Mesenchymal stem cell (in vitro differentiated cells and primary cell): Measurements from ENCODE around the gene IFI27L2.

Experiments used
- DNase-seq: peaks from one replicate; pipeline ENCODE4 v3.0.0-alpha.2; 2013
- H2AFZ ChIP-seq: one replicate; pipeline ENCODE4 v1.6.1; 2013; ENCODE audit warnings: low read depth, mild to moderate bottlenecking, control low read depth, inconsistent platforms, low read length, moderate library complexity
- H2AK5ac ChIP-seq: 2 replicates; pipeline ENCODE4 v1.6.1; 2013; ENCODE audit warnings: low read length, moderate library complexity, mild to moderate bottlenecking, inconsistent platforms; ENCODE audit not compliant: severe bottlenecking
- H2BK120ac ChIP-seq: one replicate; pipeline ENCODE4 v1.6.1; 2013; ENCODE audit warnings: low read depth, mild to moderate bottlenecking, inconsistent platforms, low read length, moderate library complexity
- H2BK12ac ChIP-seq, 2 experiments: one replicate each; pipeline ENCODE4 v1.6.1; 2013; ENCODE audit warnings: inconsistent platforms in 2 of 2, low read length in 2 of 2, mild to moderate bottlenecking in 2 of 2, moderate library complexity in 2 of 2, control low read depth in 1 of 2
- H2BK15ac ChIP-seq: one replicate; pipeline ENCODE4 v1.6.1; 2013; ENCODE audit warnings: mild to moderate bottlenecking, low read depth, inconsistent platforms; ENCODE audit not compliant: poor library complexity, severe bottlenecking
- H2BK5ac ChIP-seq: 2 replicates; pipeline ENCODE4 v1.6.1; 2013; ENCODE audit warnings: low read depth, mild to moderate bottlenecking, low read length, control low read depth, inconsistent platforms; ENCODE audit not compliant: poor library complexity, severe bottlenecking
- H3K14ac ChIP-seq, 2 experiments: one replicate each; pipeline ENCODE4 v1.6.1; 2013; ENCODE audit warnings: inconsistent platforms in 2 of 2, low read length in 2 of 2, control low read depth in 1 of 2, mild to moderate bottlenecking in 1 of 2, moderate library complexity in 1 of 2
- H3K18ac ChIP-seq, 2 experiments: one replicate each; pipeline ENCODE4 v1.6.1; 2013; ENCODE audit warnings: inconsistent platforms in 2 of 2, low read length in 2 of 2, control low read depth in 1 of 2, low read depth in 1 of 2, mild to moderate bottlenecking in 1 of 2
- H3K23ac ChIP-seq, 2 experiments: one replicate each; pipeline ENCODE4 v1.6.1; 2013; ENCODE audit warnings: inconsistent platforms in 2 of 2, low read length in 2 of 2, mild to moderate bottlenecking in 2 of 2, moderate library complexity in 2 of 2, control low read depth in 1 of 2
- H3K27ac ChIP-seq: 2 replicates; pipeline ENCODE4 v1.5.1; 2013; ENCODE audit warnings: mild to moderate bottlenecking, moderate library complexity, low read length, control low read depth, inconsistent platforms; ENCODE audit not compliant: poor library complexity, severe bottlenecking
- H3K27me3 ChIP-seq, 2 experiments: 2 replicates each; pipeline versions ENCODE4 v1.6.1 to v1.7.0; 2013; ENCODE audit warnings: low read length in 2 of 2, mild to moderate bottlenecking in 2 of 2, moderate library complexity in 2 of 2, control low read depth in 1 of 2, inconsistent platforms in 1 of 2; ENCODE audit not compliant: control insufficient read depth in 1 of 2, insufficient read depth in 1 of 2
- H3K36me3 ChIP-seq, 2 experiments: 2 replicates each; pipeline versions ENCODE4 v1.6.1 to v1.7.0; 2013; ENCODE audit warnings: low read length in 2 of 2, control low read depth in 1 of 2, inconsistent platforms in 1 of 2, low read depth in 1 of 2, mild to moderate bottlenecking in 1 of 2; ENCODE audit not compliant: insufficient read depth in 2 of 2, control insufficient read depth in 1 of 2
- H3K4ac ChIP-seq, 2 experiments: one replicate each; pipeline ENCODE4 v1.6.1; 2013; ENCODE audit warnings: inconsistent platforms in 2 of 2, low read length in 2 of 2, mild to moderate bottlenecking in 2 of 2, moderate library complexity in 2 of 2, control low read depth in 1 of 2, low read depth in 1 of 2
- H3K4me1 ChIP-seq: 2 replicates; pipeline ENCODE4 v1.6.1; 2013; ENCODE audit warnings: low read depth, low read length, control low read depth; ENCODE audit not compliant: control insufficient read depth, insufficient read depth
- H3K4me2 ChIP-seq: 2 replicates; pipeline ENCODE4 v1.6.1; 2013; ENCODE audit warnings: low read length, mild to moderate bottlenecking, inconsistent platforms; ENCODE audit not compliant: poor library complexity, severe bottlenecking
- H3K4me3 ChIP-seq, 2 experiments: 2 replicates each; pipeline versions ENCODE4 v1.5.1 to v1.7.0; 2013; ENCODE audit warnings: low read length in 2 of 2, mild to moderate bottlenecking in 2 of 2, control low read depth in 1 of 2, low read depth in 1 of 2; ENCODE audit not compliant: insufficient read depth in 1 of 2
- H3K79me1 ChIP-seq: replicated peaks from 2 replicates; pipeline ENCODE4 v1.6.1; 2013; ENCODE audit warnings: mild to moderate bottlenecking, control low read depth, low read length, inconsistent platforms; ENCODE audit not compliant: poor library complexity, severe bottlenecking
- H3K9ac ChIP-seq: 2 replicates; pipeline ENCODE4 v1.7.0; 2013; ENCODE audit warnings: mild to moderate bottlenecking, low read length, moderate library complexity
- H3K9me3 ChIP-seq: 2 replicates; pipeline ENCODE4 v1.7.0; 2013; ENCODE audit warnings: mild to moderate bottlenecking, low read length; ENCODE audit not compliant: control insufficient read depth
- H4K8ac ChIP-seq: one replicate; pipeline ENCODE4 v1.6.1; 2013; ENCODE audit warnings: inconsistent platforms, mild to moderate bottlenecking, low read length, moderate library complexity
- H4K91ac ChIP-seq: one replicate; pipeline ENCODE4 v1.6.1; 2013; ENCODE audit warnings: mild to moderate bottlenecking, low read length, inconsistent platforms
- WGBS: methylation state at CpG from one replicate; pipeline ENCODE4 v1.1.7; 2013; ENCODE audit warnings: mixed read lengths; 5-methylcytosine and 5-hydroxymethylcytosine counted together

The IFI27L2 gene

GRCh38 chr14:94103554-94104150, 25.8 kb downstream of the IFI27L2 start:
- Histone ChIP-seq H3K4me3 (no peak overlapping the region), H3K27ac (no peak overlapping the region), H3K4me1 (peaks cover 8% of the 10 kb centered on the region), H2BK12ac (no peak overlapping the region), H4K8ac (no peak overlapping the region), H3K9me3 (no peaks in the 10 kb centered on the region), H3K18ac (no peak overlapping the region), H3K14ac (no peak overlapping the region), H3K79me1 (no peaks in the 10 kb centered on the region), H3K9ac (no peak overlapping the region), H3K23ac (no peak overlapping the region), H2AK5ac (no peak overlapping the region), H3K4ac (no peak overlapping the region), H3K36me3 (peaks cover 10 to 15% of the 10 kb centered on the region in 2 experiments), H2BK15ac (no peak overlapping the region), H2BK5ac (no peak overlapping the region), H3K4me2 (no peak overlapping the region), H2BK120ac (no peak overlapping the region), H4K91ac (no peak overlapping the region), H3K27me3 (no peaks in the 10 kb centered on the region), H2AFZ (no peak overlapping the region)
- no peak for DNase-seq
- WGBS, result 95% methylated on average over 7 of the region's 7 CpGs

GRCh38 chr14:94102768-94103482, 26.5 kb downstream of the IFI27L2 start:
- no peak overlapping the region for H2AFZ ChIP-seq
- 97% methylated on average over 7 of the region's 8 CpGs for WGBS

GRCh38 chr14:94101748-94102147, 27.7 kb downstream of the IFI27L2 start:
- Histone ChIP-seq H3K4me3 (peak overlapping the region in 1 of 2 experiments; percentile 17), H3K9ac (no peak overlapping the region), H4K91ac (no peak overlapping the region), H3K9me3 (no peaks in the 10 kb centered on the region), H3K4me1 (peaks cover 8% of the 10 kb centered on the region), H2AK5ac (no peak overlapping the region), H3K36me3 (peaks cover 20 to 24% of the 10 kb centered on the region in 2 experiments), H2BK5ac (no peak overlapping the region), H3K23ac (no peak overlapping the region), H3K14ac (no peak overlapping the region), H2BK12ac (no peak overlapping the region), H2BK120ac (no peak overlapping the region), H3K4ac (no peak overlapping the region), H2BK15ac (no peak overlapping the region), H2AFZ (no peak overlapping the region), H4K8ac (no peak overlapping the region), H3K79me1 (peaks cover 1% of the 10 kb centered on the region), H3K27ac (no peak overlapping the region), H3K4me2 (no peak overlapping the region), H3K27me3 (no peaks in the 10 kb centered on the region), H3K18ac (no peak overlapping the region)
- 92% methylated on average over 8 of the region's 10 CpGs for WGBS
- DNase-seq, result no peak

More at GRCh38 chr14:94102768-94103482, 26.5 kb downstream of the IFI27L2 start:
- Histone ChIP-seq H3K27me3 (no peaks in the 10 kb centered on the region), H2BK12ac (no peak overlapping the region), H3K4ac (no peak overlapping the region), H4K91ac (no peak overlapping the region), H3K79me1 (no peaks in the 10 kb centered on the region), H3K14ac (no peak overlapping the region), H2BK5ac (no peak overlapping the region), H3K9ac (no peak overlapping the region), H3K23ac (no peak overlapping the region), H3K36me3 (peaks cover 10 to 16% of the 10 kb centered on the region in 2 experiments), H3K27ac (no peak overlapping the region), H3K18ac (no peak overlapping the region), H3K4me1 (peaks cover 8% of the 10 kb centered on the region), H4K8ac (no peak overlapping the region), H2BK15ac (no peak overlapping the region), H2AK5ac (no peak overlapping the region), H3K4me3 (no peak overlapping the region), H2BK120ac (no peak overlapping the region), H3K9me3 (no peaks in the 10 kb centered on the region), H3K4me2 (no peak overlapping the region)
- no peak for DNase-seq

DNA sequence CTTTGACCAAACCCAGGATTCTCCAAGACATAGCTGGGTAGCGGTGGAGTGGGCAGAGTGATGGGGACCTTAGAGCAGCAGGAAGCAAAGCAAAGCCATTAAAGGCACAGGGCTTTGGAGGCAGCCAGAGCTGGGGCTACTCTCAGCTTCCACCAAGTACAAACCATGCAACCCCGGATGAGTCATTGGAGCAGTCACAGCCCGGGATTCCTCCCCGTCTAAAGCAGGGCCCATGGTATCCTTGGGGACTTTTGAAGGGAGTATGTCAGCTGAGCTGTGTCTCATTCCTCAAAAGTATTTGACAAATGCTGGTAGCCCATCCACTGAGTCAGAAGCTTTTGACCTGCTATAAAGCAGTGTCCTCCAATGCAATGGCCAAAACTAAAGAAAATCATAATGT, 28.6 kb downstream of the IFI27L2 start:
- Histone ChIP-seq H3K4ac (no peak overlapping the region), H2BK12ac (no peak overlapping the region), H3K4me1 (peaks cover 8% of the 10 kb centered on the region), H3K27me3 (no peaks in the 10 kb centered on the region), H3K4me3 (no peak overlapping the region), H4K8ac (no peak overlapping the region), H2BK120ac (no peak overlapping the region), H3K27ac (no peak overlapping the region), H4K91ac (no peak overlapping the region), H2AFZ (no peak overlapping the region), H3K14ac (no peak overlapping the region), H3K9ac (no peak overlapping the region), H2BK5ac (no peak overlapping the region), H3K36me3 (peaks cover 20 to 24% of the 10 kb centered on the region in 2 experiments), H3K18ac (no peak overlapping the region), H2BK15ac (no peak overlapping the region), H3K23ac (no peak overlapping the region), H3K9me3 (no peaks in the 10 kb centered on the region), H3K4me2 (no peak overlapping the region), H2AK5ac (no peak overlapping the region), H3K79me1 (peaks cover 1% of the 10 kb centered on the region)
- 28% methylated on average over 4 of the region's 4 CpGs for WGBS
- peak; percentile 84 for DNase-seq
